Right lung (tissue), 10 donors: Measurements from ENCODE around the gene DPY19L1. TPM values are rescaled to one million over a fixed set of nuclear protein-coding genes. Genes with fewer than 3 reads are reported as not detected.
A peak's percentile ranks its signal among the peaks of the same experiment; 100 is the strongest.
"Not testable (repeated sequence)": the region's sequence is repeated elsewhere in the genome, so short reads cannot be mapped to it uniquely, and the experiment has no call there.

ENCODE experiments used
- DNase-seq, 2 donors: peaks; one replicate each; pipeline ENCODE4 v3.0.0-alpha.2; 2013
- long read RNA-seq, 8 donors: transcript quantifications; one replicate each; lab custom pipeline, GENCODE V29; 2026
- polyA plus RNA-seq, 5 donors: library from polyadenylated mRNA; unstranded; fragments of 120-200 nt; gene quantifications; one replicate each; pipeline versions ENCODE4 v1.2.1 to v1.2.3, GENCODE V29; 2013; ENCODE audit warnings: inconsistent platforms in 1 of 5, low replicate concordance in 1 of 5; ENCODE audit not compliant: insufficient read length in 5 of 5, insufficient read depth in 1 of 5

Gene DPY19L1
- polyA plus RNA-seq = 10 to 100 TPM; 32.9 to 60.1 (median 48.9) TPM
- long read RNA-seq, donor 1, full-length matches to known transcripts = 7 of 7 reads
- long read RNA-seq, donor 1, partial matches to known transcripts = 0 of 7 reads
- long read RNA-seq, donor 1, other reads (novel, unspliced or antisense) = 0 of 7 reads
- long read RNA-seq, donor 2, full-length matches to known transcripts = 5 of 5 reads
- long read RNA-seq, donor 2, partial matches to known transcripts = 0 of 5 reads
- long read RNA-seq, donor 2, other reads (novel, unspliced or antisense) = 0 of 5 reads
- long read RNA-seq, donor 3, full-length matches to known transcripts = 4 of 4 reads
- long read RNA-seq, donor 3, partial matches to known transcripts = 0 of 4 reads
- long read RNA-seq, donor 3, other reads (novel, unspliced or antisense) = 0 of 4 reads
- long read RNA-seq, donor 4, full-length matches to known transcripts = 1 of 1 reads
- long read RNA-seq, donor 4, partial matches to known transcripts = 0 of 1 reads
- long read RNA-seq, donor 4, other reads (novel, unspliced or antisense) = 0 of 1 reads
- long read RNA-seq, donor 5, full-length matches to known transcripts = 2 of 7 reads
- long read RNA-seq, donor 5, partial matches to known transcripts = 5 of 7 reads
- long read RNA-seq, donor 5, other reads (novel, unspliced or antisense) = 0 of 7 reads
- long read RNA-seq, donor 6, full-length matches to known transcripts = 6 of 6 reads
- long read RNA-seq, donor 6, partial matches to known transcripts = 0 of 6 reads
- long read RNA-seq, donor 6, other reads (novel, unspliced or antisense) = 0 of 6 reads
- long read RNA-seq, donor 7, full-length matches to known transcripts = 6 of 6 reads
- long read RNA-seq, donor 7, partial matches to known transcripts = 0 of 6 reads
- long read RNA-seq, donor 7, other reads (novel, unspliced or antisense) = 0 of 6 reads
- long read RNA-seq, donor 8, full-length matches to known transcripts = 6 of 6 reads
- long read RNA-seq, donor 8, partial matches to known transcripts = 0 of 6 reads
- long read RNA-seq, donor 8, other reads (novel, unspliced or antisense) = 0 of 6 reads

GRCh38 chr7:35037211-35037525, at the start of gene DPY19L1:
Gene DPY19L1, minus strand, starts transcription at chr7:35037485. Its CDS starts 91 bp downstream, at chr7:35037394.
- DNase-seq = no peak

GRCh38 chr7:35079517-35079916, 42.2 kb upstream of the DPY19L1 start:
- not testable (repeated sequence) for DNase-seq

GRCh38 chr7:35074008-35074407, 36.7 kb upstream of the DPY19L1 start:
- DNase-seq = not testable (repeated sequence)

- DNase-seq = peak; percentile 8 to 11
Observed at GRCh38 chr7:35072950-35073827, 35.9 kb upstream of the DPY19L1 start.

GRCh38 chr7:35069084-35069483, 31.8 kb upstream of the DPY19L1 start:
- not testable (repeated sequence) for DNase-seq

- not testable (repeated sequence) for DNase-seq
Observed at GRCh38 chr7:35065382-35065781, 28.1 kb upstream of the DPY19L1 start.

- DNase-seq = not testable (repeated sequence)
Observed at GRCh38 chr7:35058571-35058970, 21.3 kb upstream of the DPY19L1 start.

GRCh38 chr7:35057505-35058451, 20.5 kb upstream of the DPY19L1 start:
- DNase-seq = not testable (repeated sequence)

GRCh38 chr7:35055733-35056132, 18.4 kb upstream of the DPY19L1 start:
- not testable (repeated sequence) for DNase-seq

- not testable (repeated sequence) for DNase-seq
Observed at GRCh38 chr7:35053488-35054175, 16.3 kb upstream of the DPY19L1 start.

GRCh38 chr7:35048390-35048789, 11.1 kb upstream of the DPY19L1 start:
- not testable (repeated sequence) for DNase-seq

GRCh38 chr7:35047912-35048305, 10.6 kb upstream of the DPY19L1 start:
- not testable (repeated sequence) for DNase-seq

GRCh38 chr7:35047263-35047911, 10.1 kb upstream of the DPY19L1 start:
- not testable (repeated sequence) for DNase-seq

GRCh38 chr7:35043301-35043700, 6.0 kb upstream of the DPY19L1 start:
- not testable (repeated sequence) for DNase-seq

GRCh38 chr7:35040906-35041305, 3.6 kb upstream of the DPY19L1 start:
- no peak for DNase-seq

GRCh38 chr7:35039343-35039742, 2.1 kb upstream of the DPY19L1 start:
- DNase-seq = no peak

- DNase-seq = no peak
Observed at GRCh38 chr7:35038354-35038753, 1.1 kb upstream of the DPY19L1 start.

GRCh38 chr7:35037526-35038341, 449 bp upstream of the DPY19L1 start:
- peak; percentile 94 to 95 for DNase-seq
